ENCODE results near the gene OR1D5. TPM values are rescaled to one million over a fixed set of nuclear protein-coding genes. Genes with fewer than 3 reads are reported as not detected.
"Not testable (repeated sequence)": the region's sequence is repeated elsewhere in the genome, so short reads cannot be mapped to it uniquely, and the experiment has no call there.

OR1D5 gene
- total RNA-seq, 1 donor from 2014 or later, result not detected

- peaks cover 2% of the 10 kb centered on the region for H3K36me3 ChIP-seq (ENCODE audit: control insufficient read depth, insufficient read depth, low read length)
- FAIRE-seq (no peak), DNase-seq (ENCODE audit: low read depth) (no peak)
- no peaks in the 10 kb centered on the region for H3K27me3 ChIP-seq (ENCODE audit: control insufficient read depth, insufficient read depth, low read length)
- no peak for TF ChIP-seq CTCF (IDR thresholded peaks at IDR 0.05; ENCODE audit: insufficient read depth, low read length, severe bottlenecking)
- no peak overlapping the region for H3K4me3 ChIP-seq (ENCODE audit: low read depth, low read length)
Measured at GRCh38 chr17:3033248-3033640, 30.2 kb downstream of the OR1D5 start.

GRCh38 chr17:3032258-3033247 lies 30.9 kb downstream of the OR1D5 start:
- no peak overlapping the region for H3K4me3 ChIP-seq (ENCODE audit: low read depth, low read length)
- TF ChIP-seq CTCF (IDR thresholded peaks at IDR 0.05; ENCODE audit: insufficient read depth, low read length, severe bottlenecking), result no peak
- no peaks in the 10 kb centered on the region for H3K27me3 ChIP-seq (ENCODE audit: control insufficient read depth, insufficient read depth, low read length)
- no peak for DNase-seq (ENCODE audit: low read depth)
- H3K36me3 ChIP-seq (ENCODE audit: control insufficient read depth, insufficient read depth, low read length), result peaks cover 2% of the 10 kb centered on the region
- peak; percentile 28 for FAIRE-seq

DNA sequence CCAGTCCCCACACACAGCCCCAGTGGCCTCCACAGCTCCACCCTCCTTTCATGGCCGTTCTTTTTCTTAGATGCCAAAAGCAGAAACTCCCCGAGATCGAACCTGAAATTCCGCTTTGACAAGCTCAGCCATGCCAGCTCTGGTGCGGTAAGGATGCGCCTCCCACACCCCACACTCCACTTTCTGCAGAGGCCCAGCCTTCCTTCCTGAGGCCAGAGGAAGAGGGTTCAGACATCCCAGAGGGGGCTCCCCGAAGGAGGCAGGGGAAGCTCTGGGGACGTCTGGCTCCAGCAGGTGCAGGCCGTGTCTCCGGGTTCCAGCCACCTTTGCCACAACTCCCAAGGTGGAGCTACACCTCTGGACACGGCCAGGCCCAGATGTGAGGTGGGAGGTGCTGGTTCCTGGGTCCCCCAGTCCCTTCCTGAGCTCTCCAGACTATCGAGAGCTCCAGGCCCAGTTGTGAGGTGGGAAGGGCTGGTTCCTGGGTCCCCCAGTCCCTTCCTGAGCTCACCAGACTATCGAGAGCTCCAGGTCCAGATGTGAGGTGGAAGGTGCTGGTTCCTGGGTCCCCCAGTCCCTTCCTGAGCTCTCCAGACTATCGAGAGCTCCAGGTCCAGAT lies 32.4 kb downstream of the OR1D5 start:
- peak; percentile 17 for DNase-seq (ENCODE audit: low read depth)
- H3K36me3 ChIP-seq (ENCODE audit: control insufficient read depth, insufficient read depth, low read length); FAIRE-seq; H3K4me3 ChIP-seq (ENCODE audit: low read depth, low read length); H3K27me3 ChIP-seq (ENCODE audit: control insufficient read depth, insufficient read depth, low read length): not testable (repeated sequence)

DNA sequence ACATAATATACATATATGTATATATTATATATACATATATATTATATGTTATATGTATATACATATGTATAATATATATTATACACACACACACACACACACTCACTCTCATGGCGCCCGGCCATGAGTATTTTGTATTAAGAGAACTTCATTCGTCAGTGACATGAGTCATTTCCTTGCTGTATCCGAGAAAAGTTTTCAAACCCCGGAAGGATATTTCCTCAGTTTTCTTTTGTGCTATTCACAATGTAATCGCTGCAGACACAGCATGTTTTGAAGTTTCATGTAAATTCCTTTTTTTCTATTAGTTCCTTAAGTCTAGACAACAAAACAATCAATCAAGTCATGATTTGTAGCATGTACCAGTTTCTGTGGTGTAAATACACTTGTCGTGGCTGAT lies 33.3 kb downstream of the OR1D5 start:
- no peak for FAIRE-seq
- peak; percentile 81 for DNase-seq (ENCODE audit: low read depth)
- TF ChIP-seq CTCF (IDR thresholded peaks at IDR 0.05; ENCODE audit: insufficient read depth, low read length, severe bottlenecking), result no peak
- no peak overlapping the region for H3K4me3 ChIP-seq (ENCODE audit: low read depth, low read length)
- H3K36me3 ChIP-seq (ENCODE audit: control insufficient read depth, insufficient read depth, low read length), result peaks cover 6% of the 10 kb centered on the region
- H3K27me3 ChIP-seq (ENCODE audit: control insufficient read depth, insufficient read depth, low read length), result no peaks in the 10 kb centered on the region

- Histone ChIP-seq H3K36me3 (ENCODE audit: control insufficient read depth, insufficient read depth, low read length) (peaks cover 6% of the 10 kb centered on the region), H3K4me3 (ENCODE audit: low read depth, low read length) (no peak overlapping the region), H3K27me3 (ENCODE audit: control insufficient read depth, insufficient read depth, low read length) (no peaks in the 10 kb centered on the region)
- FAIRE-seq, result peak; percentile 13
- DNase-seq (ENCODE audit: low read depth), result no peak
- TF ChIP-seq CTCF (IDR thresholded peaks at IDR 0.05; ENCODE audit: insufficient read depth, low read length, severe bottlenecking), result no peak
Measured at GRCh38 chr17:3029213-3029913, 34.0 kb downstream of the OR1D5 start.
